ENCODE results near the gene SUN3. TPM values are rescaled to one million over a fixed set of nuclear protein-coding genes. Genes with fewer than 3 reads are reported as not detected.

The SUN3 gene
- total and polyA plus RNA-seq, 9 of the 15 experiments (the other 6 are each of a cell fraction or from before 2014, with no cell fraction given), result 0.04 to 0.06 TPM; not detected in 7

DNA sequence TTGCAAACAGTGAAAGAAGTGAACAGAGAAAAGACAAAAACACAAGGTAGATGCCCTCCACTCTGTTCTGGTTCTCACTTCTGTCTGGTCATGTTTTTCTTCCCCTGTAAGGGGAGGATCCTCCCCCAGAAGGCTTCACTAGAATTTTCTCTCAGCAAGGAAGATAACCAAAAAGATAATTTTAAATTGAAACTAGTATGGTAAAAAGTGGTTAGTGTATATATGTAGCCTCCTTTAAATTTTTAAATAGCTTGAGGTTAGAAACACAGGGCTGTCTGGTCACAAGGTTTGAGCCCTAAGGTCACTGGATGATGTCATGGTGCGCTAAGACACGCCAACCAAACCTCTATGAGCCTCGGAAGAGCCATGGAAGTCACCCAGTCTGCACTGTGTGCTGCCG, 75.1 kb downstream of the SUN3 start:
- DNase-seq (ENCODE audit: extremely low read depth in 1 of 4, low spot score in 3 of 4) (no peak), ATAC-seq (peak; percentile 58), FAIRE-seq (no peak)
- intact Hi-C loops (cut with micrococcal nuclease) (no loop called here), in situ Hi-C loops (cut with MboI) (no loop called here)
- Histone ChIP-seq H3K36me3 (ENCODE audit: control insufficient read depth, insufficient read depth, low read length) (peaks cover 16% of the 10 kb centered on the region; the same call in 1 of the 3 replicates), H2AFZ (ENCODE audit: low read depth, low read length) (no peak overlapping the region), H3K4me2 (ENCODE audit: insufficient read depth, low read length) (no peak overlapping the region), H3K9me1 (ENCODE audit: control insufficient read depth, insufficient read depth, low read length) (no peaks in the 10 kb centered on the region), H3K9ac (ENCODE audit: insufficient read depth in 1 of 2, low read depth in 2 of 2, low read length in 2 of 2) (no peak overlapping the region), H4K20me1 (replicated peaks; ENCODE audit: control insufficient read depth, insufficient read depth, low read length) (no peaks in the 10 kb centered on the region), H3K4me1 (replicated peaks in 1 of 2; ENCODE audit: control insufficient read depth in 2 of 2, insufficient read depth in 2 of 2, low read length in 2 of 2) (no peaks in the 10 kb centered on the region), H3K4me3 (no peak overlapping the region), H3K27ac (ENCODE audit: extremely low read depth, low read depth, low read length) (no peak overlapping the region), H3K79me2 (ENCODE audit: control insufficient read depth, insufficient read depth, low read length) (no peaks in the 10 kb centered on the region), H3K27me3 (ENCODE audit: control insufficient read depth in 2 of 2, insufficient read depth in 2 of 2, low read length in 2 of 2) (peaks cover 3 to 14% of the 10 kb centered on the region in 2 experiments; a peak in 3 of 5 replicates), H3K9me3 (replicated peaks; ENCODE audit: control insufficient read depth, insufficient read depth, low read depth, low read length) (no peaks in the 10 kb centered on the region; the same call in 1 of the 2 replicates)
- 67% methylated on average over 4 of the region's 4 CpGs for WGBS (ENCODE audit: insufficient coverage, low coverage, missing lambda C conversion rate)
- ChIA-PET CTCF (ENCODE audit: low intra/inter-chr PET ratio) (no interaction called here), POLR2A (no interaction called here)
- no TSS peak for BruUV-seq (replicated peaks)
- TF ChIP-seq, protein P1, sequence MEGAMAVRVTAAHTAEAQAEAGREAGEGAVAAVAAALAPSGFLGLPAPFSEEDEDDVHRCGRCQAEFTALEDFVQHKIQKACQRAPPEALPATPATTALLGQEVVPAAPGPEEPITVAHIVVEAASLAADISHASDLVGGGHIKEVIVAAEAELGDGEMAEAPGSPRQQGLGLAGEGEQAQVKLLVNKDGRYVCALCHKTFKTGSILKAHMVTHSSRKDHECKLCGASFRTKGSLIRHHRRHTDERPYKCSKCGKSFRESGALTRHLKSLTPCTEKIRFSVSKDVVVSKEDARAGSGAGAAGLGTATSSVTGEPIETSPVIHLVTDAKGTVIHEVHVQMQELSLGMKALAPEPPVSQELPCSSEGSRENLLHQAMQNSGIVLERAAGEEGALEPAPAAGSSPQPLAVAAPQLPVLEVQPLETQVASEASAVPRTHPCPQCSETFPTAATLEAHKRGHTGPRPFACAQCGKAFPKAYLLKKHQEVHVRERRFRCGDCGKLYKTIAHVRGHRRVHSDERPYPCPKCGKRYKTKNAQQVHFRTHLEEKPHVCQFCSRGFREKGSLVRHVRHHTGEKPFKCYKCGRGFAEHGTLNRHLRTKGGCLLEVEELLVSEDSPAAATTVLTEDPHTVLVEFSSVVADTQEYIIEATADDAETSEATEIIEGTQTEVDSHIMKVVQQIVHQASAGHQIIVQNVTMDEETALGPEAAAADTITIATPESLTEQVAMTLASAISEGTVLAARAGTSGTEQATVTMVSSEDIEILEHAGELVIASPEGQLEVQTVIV (CRISPR knock-in tag; IDR thresholded peaks at IDR 0.05; ENCODE audit: borderline replicate concordance), result no peak
- TF ChIP-seq JUND (IDR thresholded peaks at IDR 0.05; ENCODE audit: borderline replicate concordance, low read depth, low read length) (0 out of 2 replicates have a peak, but pooled peaks have one; percentile 12), JUND (tag; IDR thresholded peaks at IDR 0.05; ENCODE audit: borderline replicate concordance, low read depth, low read length) (no peak), NFE2L1 (tag; IDR thresholded peaks at IDR 0.05; ENCODE audit: borderline replicate concordance, low read depth) (no peak), HNRNPH1 (optimal IDR thresholded peaks at IDR 0.05; ENCODE audit: low read depth, low read length) (no peak), NFYB (IDR thresholded peaks at IDR 0.05; ENCODE audit: extremely low read depth, insufficient read length) (no peak)
- TF ChIP-seq, protein P2, sequence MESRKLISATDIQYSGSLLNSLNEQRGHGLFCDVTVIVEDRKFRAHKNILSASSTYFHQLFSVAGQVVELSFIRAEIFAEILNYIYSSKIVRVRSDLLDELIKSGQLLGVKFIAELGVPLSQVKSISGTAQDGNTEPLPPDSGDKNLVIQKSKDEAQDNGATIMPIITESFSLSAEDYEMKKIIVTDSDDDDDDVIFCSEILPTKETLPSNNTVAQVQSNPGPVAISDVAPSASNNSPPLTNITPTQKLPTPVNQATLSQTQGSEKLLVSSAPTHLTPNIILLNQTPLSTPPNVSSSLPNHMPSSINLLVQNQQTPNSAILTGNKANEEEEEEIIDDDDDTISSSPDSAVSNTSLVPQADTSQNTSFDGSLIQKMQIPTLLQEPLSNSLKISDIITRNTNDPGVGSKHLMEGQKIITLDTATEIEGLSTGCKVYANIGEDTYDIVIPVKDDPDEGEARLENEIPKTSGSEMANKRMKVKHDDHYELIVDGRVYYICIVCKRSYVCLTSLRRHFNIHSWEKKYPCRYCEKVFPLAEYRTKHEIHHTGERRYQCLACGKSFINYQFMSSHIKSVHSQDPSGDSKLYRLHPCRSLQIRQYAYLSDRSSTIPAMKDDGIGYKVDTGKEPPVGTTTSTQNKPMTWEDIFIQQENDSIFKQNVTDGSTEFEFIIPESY (CRISPR knock-in tag; IDR thresholded peaks at IDR 0.05), result 0 out of 2 replicates have a peak, but pooled peaks have one; percentile 37
- TF ChIP-seq, protein P3, sequence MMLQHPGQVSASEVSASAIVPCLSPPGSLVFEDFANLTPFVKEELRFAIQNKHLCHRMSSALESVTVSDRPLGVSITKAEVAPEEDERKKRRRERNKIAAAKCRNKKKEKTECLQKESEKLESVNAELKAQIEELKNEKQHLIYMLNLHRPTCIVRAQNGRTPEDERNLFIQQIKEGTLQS (IDR thresholded peaks at IDR 0.05), result peak; percentile 52
- TF ChIP-seq, protein P3 (CRISPR knock-in tag; conservative IDR thresholded peaks at IDR 0.05), result no peak
- TF ChIP-seq, protein P4, sequence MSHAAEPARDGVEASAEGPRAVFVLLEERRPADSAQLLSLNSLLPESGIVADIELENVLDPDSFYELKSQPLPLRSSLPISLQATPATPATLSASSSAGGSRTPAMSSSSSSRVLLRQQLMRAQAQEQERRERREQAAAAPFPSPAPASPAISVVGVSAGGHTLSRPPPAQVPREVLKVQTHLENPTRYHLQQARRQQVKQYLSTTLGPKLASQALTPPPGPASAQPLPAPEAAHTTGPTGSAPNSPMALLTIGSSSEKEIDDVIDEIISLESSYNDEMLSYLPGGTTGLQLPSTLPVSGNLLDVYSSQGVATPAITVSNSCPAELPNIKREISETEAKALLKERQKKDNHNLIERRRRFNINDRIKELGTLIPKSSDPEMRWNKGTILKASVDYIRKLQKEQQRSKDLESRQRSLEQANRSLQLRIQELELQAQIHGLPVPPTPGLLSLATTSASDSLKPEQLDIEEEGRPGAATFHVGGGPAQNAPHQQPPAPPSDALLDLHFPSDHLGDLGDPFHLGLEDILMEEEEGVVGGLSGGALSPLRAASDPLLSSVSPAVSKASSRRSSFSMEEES (CRISPR knock-in tag; IDR thresholded peaks at IDR 0.05), result no peak
